Measurements from ENCODE around the gene TANC1.

DNA sequence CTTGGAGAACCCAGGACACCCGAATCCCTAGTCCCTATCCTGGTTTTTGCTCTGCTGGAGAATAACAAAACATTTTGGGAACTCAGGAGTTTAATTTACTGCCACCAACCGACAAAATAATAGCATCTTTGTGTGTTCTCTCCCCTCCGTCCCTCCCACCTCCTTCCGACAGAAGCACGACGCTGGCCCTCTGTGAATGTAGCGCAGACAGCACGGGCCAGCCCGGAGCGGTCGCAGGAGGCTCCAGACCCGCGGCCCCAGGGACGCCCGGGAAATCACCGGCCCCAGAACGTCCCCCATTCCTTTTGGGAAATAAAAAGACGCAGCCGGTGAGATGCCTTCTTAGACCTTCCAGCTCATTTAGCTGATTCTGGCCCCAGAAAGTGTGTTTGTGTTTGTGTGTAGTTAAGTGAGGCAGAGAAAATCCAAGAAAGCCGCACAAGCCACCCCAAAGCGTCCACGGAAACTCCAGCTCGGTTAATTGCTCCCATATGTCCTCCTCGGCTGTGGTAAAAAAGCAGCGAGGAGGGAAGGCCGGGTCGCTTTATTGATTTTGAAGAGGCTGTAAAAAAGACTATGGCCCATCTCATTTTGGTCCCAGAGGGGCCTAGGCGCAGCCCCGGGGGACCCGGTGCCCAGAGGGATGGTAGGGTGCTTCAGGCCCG lies 577 bp upstream of the TANC1 start:
- no peak for TF ChIP-seq EZH2 (IDR thresholded peaks at IDR 0.05; ENCODE audit: borderline replicate concordance, low read depth, low read length, severe bottlenecking)
- TF ChIP-seq, protein P1, sequence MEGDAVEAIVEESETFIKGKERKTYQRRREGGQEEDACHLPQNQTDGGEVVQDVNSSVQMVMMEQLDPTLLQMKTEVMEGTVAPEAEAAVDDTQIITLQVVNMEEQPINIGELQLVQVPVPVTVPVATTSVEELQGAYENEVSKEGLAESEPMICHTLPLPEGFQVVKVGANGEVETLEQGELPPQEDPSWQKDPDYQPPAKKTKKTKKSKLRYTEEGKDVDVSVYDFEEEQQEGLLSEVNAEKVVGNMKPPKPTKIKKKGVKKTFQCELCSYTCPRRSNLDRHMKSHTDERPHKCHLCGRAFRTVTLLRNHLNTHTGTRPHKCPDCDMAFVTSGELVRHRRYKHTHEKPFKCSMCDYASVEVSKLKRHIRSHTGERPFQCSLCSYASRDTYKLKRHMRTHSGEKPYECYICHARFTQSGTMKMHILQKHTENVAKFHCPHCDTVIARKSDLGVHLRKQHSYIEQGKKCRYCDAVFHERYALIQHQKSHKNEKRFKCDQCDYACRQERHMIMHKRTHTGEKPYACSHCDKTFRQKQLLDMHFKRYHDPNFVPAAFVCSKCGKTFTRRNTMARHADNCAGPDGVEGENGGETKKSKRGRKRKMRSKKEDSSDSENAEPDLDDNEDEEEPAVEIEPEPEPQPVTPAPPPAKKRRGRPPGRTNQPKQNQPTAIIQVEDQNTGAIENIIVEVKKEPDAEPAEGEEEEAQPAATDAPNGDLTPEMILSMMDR (IDR thresholded peaks at IDR 0.05; ENCODE audit: borderline replicate concordance, extremely low read depth, low read length, poor library complexity, severe bottlenecking) = no peak

Measured in DND-41 (cell line).